ENCODE results near the gene FMNL2.

Gene FMNL2

GRCh38 chr2:152674334-152674733 lies 339.4 kb downstream of the FMNL2 start:
- no peak for DNase-seq

GRCh38 chr2:152676461-152676860 lies 341.5 kb downstream of the FMNL2 start:
- DNase-seq = no peak

- no peak for DNase-seq
These were observed 343.8 kb downstream of the FMNL2 start for GRCh38 chr2:152678808-152679207.

- no peak for DNase-seq
These were observed 347.7 kb downstream of the FMNL2 start for GRCh38 chr2:152682663-152683062.

- DNase-seq = no peak
These were observed 348.4 kb downstream of the FMNL2 start for GRCh38 chr2:152683400-152683799.

- no peak for DNase-seq
These were observed 351.3 kb downstream of the FMNL2 start for GRCh38 chr2:152686321-152686720.

GRCh38 chr2:152693033-152693432 lies 358.1 kb downstream of the FMNL2 start:
- no peak for DNase-seq

GRCh38 chr2:152694161-152694661 lies 359.2 kb downstream of the FMNL2 start:
- DNase-seq = no peak

GRCh38 chr2:152695763-152696162 lies 360.8 kb downstream of the FMNL2 start:
- no peak for DNase-seq

GRCh38 chr2:152696476-152696875 lies 361.5 kb downstream of the FMNL2 start:
- no peak for DNase-seq

Data from hippocampal formation (tissue), 2 donors.